Spleen (tissue), 11 donors: ENCODE results near the gene CD164L2. TPM values are rescaled to one million over a fixed set of nuclear protein-coding genes. Genes with fewer than 3 reads are reported as not detected.

Source experiments
- DNase-seq: peaks from one replicate; pipeline ENCODE4 v3.0.0-alpha.2; 2020
- H3K27ac ChIP-seq, 8 donors: fragments of 200-600 bp; sonication (generic) in 7 of 8; 1 replicate in 4 of 8; 2 replicates in 4 of 8; pipeline versions ENCODE4 v1.5.0 to v1.8.0; 2016 to 2021; ENCODE audit warnings: inconsistent platforms in 4 of 8, mild to moderate bottlenecking in 4 of 8, moderate library complexity in 1 of 8
- H3K27me3 ChIP-seq, 7 donors: fragments of 200-600 bp; sonication (generic) in 6 of 7; replicated peaks in 1 of 7; 1 replicate in 4 of 7; 2 replicates in 3 of 7; pipeline versions ENCODE4 v1.5.0 to v1.8.0; 2016 to 2021; ENCODE audit warnings: inconsistent platforms in 3 of 7, mild to moderate bottlenecking in 1 of 7
- H3K36me3 ChIP-seq, 6 donors: fragments of 200-600 bp; sonication (generic) in 5 of 6; 1 replicate in 4 of 6; 2 replicates in 2 of 6; pipeline versions ENCODE4 v1.5.0 to v1.8.0; 2016 to 2021; ENCODE audit warnings: inconsistent platforms in 2 of 6
- H3K4me1 ChIP-seq, 6 donors: fragments of 200-600 bp; sonication (generic) in 5 of 6; 1 replicate in 3 of 6; 2 replicates in 3 of 6; pipeline versions ENCODE4 v1.5.0 to v1.8.0; 2016 to 2021; ENCODE audit warnings: inconsistent platforms in 3 of 6
- H3K4me3 ChIP-seq, 8 donors: fragments of 200-600 bp; sonication (generic) in 7 of 8; 1 replicate in 4 of 8; 2 replicates in 4 of 8; pipeline versions ENCODE4 v1.5.0 to v1.8.0; 2016 to 2021; ENCODE audit warnings: inconsistent platforms in 4 of 8, mild to moderate bottlenecking in 4 of 8, moderate library complexity in 2 of 8
- H3K9me3 ChIP-seq, 8 donors: fragments of 200-600 bp; sonication (generic) in 7 of 8; 1 replicate in 4 of 8; 2 replicates in 4 of 8; pipeline versions ENCODE4 v1.5.0 to v1.8.0; 2016 to 2021; ENCODE audit warnings: inconsistent platforms in 4 of 8
- POLR2A ChIP-seq, 3 donors: fragments of 450-650 bp; IDR thresholded peaks; one replicate each; pipeline ENCODE4 v1.5.1; 2017; ENCODE audit warnings: antibody characterized with exemption in 3 of 3, mild to moderate bottlenecking in 1 of 3
- POLR2AphosphoS5 ChIP-seq, 3 donors: sonication (generic); formaldehyde crosslinking; IDR thresholded peaks; one replicate each; pipeline ENCODE4 v1.5.1; 2017; ENCODE audit warnings: antibody characterized with exemption in 3 of 3
- WGBS, 5 donors: extraction: QIAGEN DNeasy Blood & Tissue Kit in 3 of 5; methylation state at CpG; one replicate each; pipeline versions ENCODE4 v1.1.5 to v1.1.7; 2013 to 2018; 5-methylcytosine and 5-hydroxymethylcytosine counted together
- intact Hi-C: fragments of 100-400 bp; cut with DNase I; formaldehyde crosslinking; loops from one replicate; pipeline ENCODE4 v1.15.0; 2023; ENCODE audit warnings: low total_unique reads
- polyA plus RNA-seq, 3 donors: library from polyadenylated mRNA; stranded (reverse); fragments of 200-250 nt; gene quantifications; one replicate each; pipeline ENCODE4 v1.2.1, GENCODE V29; 2013
- total RNA-seq, 7 donors: library from RNA; depleted of rRNA in 3 of 7; stranded (reverse); fragments of >200 nt in 3 of 7; fragmentation: NEBNext Ultra II Directional in 4 of 7; extraction: Animal tissue kit (Norgen Biotek cat#: 25700) in 4 of 7; gene quantifications; one replicate each; pipeline versions ENCODE4 v1.1.0 to v1.2.1, GENCODE V29; 2016 to 2021
- TF ChIP-seq, protein P1 (sequence below), 11 experiments: fragments of 200-600 bp in 7 of 11; fragments of 450-650 bp in 4 of 11; sonication (generic) in 4 of 11; IDR thresholded peaks in 8 of 11; conservative IDR thresholded peaks in 3 of 11; 1 replicate in 7 of 11; 2 replicates in 4 of 11; pipeline versions ENCODE4 v1.4.0 to v1.8.0; 2016 to 2021; ENCODE audit warnings: antibody characterized with exemption in 11 of 11, inconsistent platforms in 4 of 11, mild to moderate bottlenecking in 1 of 11
- donor health status: healthy with polysubstance abuse.
- donor health status: DM: no; HTN: no; CAD: no; lungs with moderate emphysema.
- donor health status: DM: no; HTN: no; CAD: no.
- donor health status: Bipolar disorder and iron deficiency.
- donor health status: healthy.
- donor health status: DM: no; HTN: no; CAD: no.
- donor health status: DM: yes; HTN: yes; CAD: no.

The CD164L2 gene
- total and polyA plus RNA-seq, 10 donors: 0.06 TPM; not detected in 9

DNA sequence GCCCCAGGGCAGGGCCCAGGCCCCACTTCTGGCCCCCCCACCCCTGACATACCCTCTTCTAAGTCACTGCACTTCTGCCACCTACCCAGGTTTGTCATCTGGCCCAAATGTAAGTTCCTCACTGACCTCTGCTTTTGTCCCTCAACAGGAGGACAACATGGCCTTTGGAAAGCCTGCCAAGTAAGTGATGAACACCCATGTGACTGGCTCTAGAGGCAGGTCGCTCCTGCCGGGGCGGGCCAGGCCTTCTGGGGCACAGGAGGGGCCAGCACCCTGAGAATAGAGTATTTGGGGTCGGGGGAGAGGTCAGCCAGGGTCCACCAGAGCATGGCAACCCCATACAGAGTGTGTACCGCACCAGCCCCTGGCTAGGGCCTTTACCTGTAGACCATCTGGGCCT lies 51.2 kb downstream of the CD164L2 start:
- H3K4me3 ChIP-seq: no peak overlapping the region
- TF ChIP-seq POLR2AphosphoS5 (IDR thresholded peaks at IDR 0.05): no peak
- TF ChIP-seq POLR2A (IDR thresholded peaks at IDR 0.05): no peak
- TF ChIP-seq, protein P1, sequence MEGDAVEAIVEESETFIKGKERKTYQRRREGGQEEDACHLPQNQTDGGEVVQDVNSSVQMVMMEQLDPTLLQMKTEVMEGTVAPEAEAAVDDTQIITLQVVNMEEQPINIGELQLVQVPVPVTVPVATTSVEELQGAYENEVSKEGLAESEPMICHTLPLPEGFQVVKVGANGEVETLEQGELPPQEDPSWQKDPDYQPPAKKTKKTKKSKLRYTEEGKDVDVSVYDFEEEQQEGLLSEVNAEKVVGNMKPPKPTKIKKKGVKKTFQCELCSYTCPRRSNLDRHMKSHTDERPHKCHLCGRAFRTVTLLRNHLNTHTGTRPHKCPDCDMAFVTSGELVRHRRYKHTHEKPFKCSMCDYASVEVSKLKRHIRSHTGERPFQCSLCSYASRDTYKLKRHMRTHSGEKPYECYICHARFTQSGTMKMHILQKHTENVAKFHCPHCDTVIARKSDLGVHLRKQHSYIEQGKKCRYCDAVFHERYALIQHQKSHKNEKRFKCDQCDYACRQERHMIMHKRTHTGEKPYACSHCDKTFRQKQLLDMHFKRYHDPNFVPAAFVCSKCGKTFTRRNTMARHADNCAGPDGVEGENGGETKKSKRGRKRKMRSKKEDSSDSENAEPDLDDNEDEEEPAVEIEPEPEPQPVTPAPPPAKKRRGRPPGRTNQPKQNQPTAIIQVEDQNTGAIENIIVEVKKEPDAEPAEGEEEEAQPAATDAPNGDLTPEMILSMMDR (IDR thresholded peaks at IDR 0.05 in 8 of 11, conservative IDR thresholded peaks at IDR 0.05 in 3 of 11): no peak
- H3K4me1 ChIP-seq: peaks cover 20 to 64% (median 39%) of the 10 kb centered on the region in 6 donors
- H3K27me3 ChIP-seq: no peaks in the 10 kb centered on the region
- H3K27ac ChIP-seq: peak overlapping the region in 4 of 8 donors; percentile 16 to 63 (median 46)
- DNase-seq: peak; percentile 59
- 83 to 93% (median 90%) methylated on average over 2 to 5 of the region's 5 CpGs for WGBS, 5 donors
- H3K9me3 ChIP-seq: no peaks in the 10 kb centered on the region
- intact Hi-C loops: no loop called here
- H3K36me3 ChIP-seq: peaks cover 4 to 100% (median 66%) of the 10 kb centered on the region in 6 donors

DNA sequence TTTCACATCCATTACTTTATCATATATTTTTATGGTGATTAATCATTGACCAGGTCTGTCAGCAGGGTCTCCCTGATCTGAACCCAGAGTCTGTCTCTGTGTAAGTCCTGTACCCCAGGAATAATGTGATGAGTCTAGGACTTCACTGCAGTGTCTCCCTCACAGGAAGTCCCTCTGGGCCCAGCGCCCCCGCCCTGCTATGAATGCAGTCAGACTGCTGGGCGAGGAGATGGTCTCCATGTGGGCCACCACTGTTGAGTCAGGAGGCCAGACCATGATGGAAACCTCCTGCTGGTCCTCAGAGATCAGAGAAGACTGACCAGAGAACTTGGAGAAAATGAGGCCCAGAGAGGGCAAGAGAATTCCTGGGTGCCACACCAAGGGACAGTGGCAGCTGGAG lies 51.7 kb downstream of the CD164L2 start:
- intact Hi-C loops: no loop called here
- Histone ChIP-seq H3K4me1 (peaks cover 21 to 69% (median 42%) of the 10 kb centered on the region in 6 donors), H3K9me3 (no peaks in the 10 kb centered on the region), H3K4me3 (no peak overlapping the region), H3K27me3 (no peaks in the 10 kb centered on the region), H3K27ac (peak overlapping the region in 4 of 8 donors; percentile 16 to 63 (median 46)), H3K36me3 (peaks cover 4 to 100% (median 63%) of the 10 kb centered on the region in 6 donors)
- TF ChIP-seq POLR2AphosphoS5 (IDR thresholded peaks at IDR 0.05) (no peak), POLR2A (IDR thresholded peaks at IDR 0.05) (no peak)
- TF ChIP-seq, protein P1 (IDR thresholded peaks at IDR 0.05 in 8 of 11, conservative IDR thresholded peaks at IDR 0.05 in 3 of 11): no peak
- DNase-seq: peak; percentile 58
- WGBS, 5 donors: 85 to 97% (median 90%) methylated on average over 3 of the region's 3 CpGs

DNA sequence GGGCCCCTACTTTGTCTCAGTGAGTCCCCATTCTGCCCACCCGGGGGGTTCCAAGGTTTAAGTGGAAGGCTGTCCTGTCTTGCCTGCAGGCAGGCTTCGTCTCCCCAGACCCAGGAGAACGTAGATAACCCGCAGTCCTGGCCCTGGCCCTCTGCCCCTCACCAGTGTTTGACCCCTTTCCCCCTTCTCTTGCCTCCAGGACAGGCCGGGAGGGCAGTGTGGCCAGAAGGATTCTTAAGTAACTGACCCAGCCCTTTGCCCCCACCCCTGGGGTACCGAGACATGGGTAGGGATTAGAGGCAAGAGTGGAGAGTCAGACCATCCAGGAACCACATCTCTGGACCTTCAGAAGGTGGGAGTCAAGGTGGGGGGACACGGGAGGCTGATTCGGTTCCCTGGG lies 52.3 kb downstream of the CD164L2 start:
- DNase-seq: peak; percentile 22
- peaks cover 4 to 100% (median 62%) of the 10 kb centered on the region in 6 donors for H3K36me3 ChIP-seq
- intact Hi-C loops: no loop called here

More for the DNA sequence above, 52.3 kb downstream of the CD164L2 start:
- H3K9me3 ChIP-seq: no peaks in the 10 kb centered on the region
- H3K4me3 ChIP-seq: no peak overlapping the region
- no peaks in the 10 kb centered on the region for H3K27me3 ChIP-seq
- WGBS, 5 donors: 86 to 93% (median 87%) methylated on average over 8 of the region's 8 CpGs
- TF ChIP-seq POLR2A (IDR thresholded peaks at IDR 0.05) (no peak), POLR2AphosphoS5 (IDR thresholded peaks at IDR 0.05) (no peak)
- TF ChIP-seq, protein P1 (IDR thresholded peaks at IDR 0.05 in 8 of 11, conservative IDR thresholded peaks at IDR 0.05 in 3 of 11): no peak
- no peak overlapping the region for H3K27ac ChIP-seq
- H3K4me1 ChIP-seq: peaks cover 25 to 76% (median 48%) of the 10 kb centered on the region in 6 donors

Other genes with a start within 250 kb of the CD164L2 start
- gene SLC9A1, start 228.2 kb downstream of the CD164L2 start, total RNA-seq: 10 to 100 TPM; 21.2 to 40.4 (median 35.0) TPM
- gene SLC9A1, start 228.2 kb downstream of the CD164L2 start, polyA plus RNA-seq: 10 to 100 TPM in 1 of 3 donors, 1 to 10 TPM in 2; 6.0 to 14.8 (median 7.7) TPM
- 10 to 100 TPM; 43.4 to 56.5 (median 49.4) TPM for gene WDTC1, start 148.7 kb downstream of the CD164L2 start, total RNA-seq
- gene WDTC1, start 148.7 kb downstream of the CD164L2 start, polyA plus RNA-seq: 10 to 100 TPM in 1 of 3 donors, 1 to 10 TPM in 2; 7.7 to 21.1 (median 8.5) TPM
- gene TMEM222, start 61.2 kb downstream of the CD164L2 start, total RNA-seq: 10 to 100 TPM; 25.4 to 33.2 (median 31.6) TPM
- gene TMEM222, start 61.2 kb downstream of the CD164L2 start, polyA plus RNA-seq: 10 to 100 TPM; 31.4 to 38.9 (median 34.1) TPM
- 10 to 100 TPM; 54.9 to 97.0 (median 63.2) TPM for gene SYTL1, start 41.3 kb downstream of the CD164L2 start, total RNA-seq
- gene SYTL1, start 41.3 kb downstream of the CD164L2 start, polyA plus RNA-seq: 100 to 1,000 TPM; 111 to 208 (median 159) TPM
- 10 to 100 TPM; 20.4 to 55.0 (median 38.0) TPM for gene MAP3K6, start 16.4 kb downstream of the CD164L2 start, total RNA-seq
- gene MAP3K6, start 16.4 kb downstream of the CD164L2 start, polyA plus RNA-seq: 10 to 100 TPM; 20.3 to 31.7 (median 29.6) TPM
- gene FCN3, start 8.5 kb downstream of the CD164L2 start, total RNA-seq: 10 to 100 TPM in 3 of 7 donors, 1 to 10 TPM in 4; 4.4 to 21.7 (median 7.7) TPM
- gene FCN3, start 8.5 kb downstream of the CD164L2 start, polyA plus RNA-seq: 10 to 100 TPM in 2 of 3 donors, 1 to 10 TPM in 1; 3.7 to 14.4 (median 11.7) TPM
- under 1 TPM in 3 of 7 donors, not detected in 4; 0.17 to 0.40 (median 0.28) TPM for gene GPR3, start 9.3 kb upstream of the CD164L2 start, total RNA-seq
- under 1 TPM; 0.05 to 0.15 (median 0.10) TPM for gene GPR3, start 9.3 kb upstream of the CD164L2 start, polyA plus RNA-seq
- 100 to 1,000 TPM in 4 of 7 donors, 10 to 100 TPM in 3; 92.1 to 196 (median 129) TPM for gene WASF2, start 106.8 kb upstream of the CD164L2 start, total RNA-seq
- gene WASF2, start 106.8 kb upstream of the CD164L2 start, polyA plus RNA-seq: 10 to 100 TPM; 17.2 to 36.8 (median 23.5) TPM
- 100 to 1,000 TPM in 1 of 7 donors, 10 to 100 TPM in 6; 35.1 to 104 (median 54.6) TPM for gene AHDC1, start 220.8 kb upstream of the CD164L2 start, total RNA-seq
- gene AHDC1, start 220.8 kb upstream of the CD164L2 start, polyA plus RNA-seq: 10 to 100 TPM in 1 of 3 donors, 1 to 10 TPM in 2; 3.2 to 24.2 (median 4.3) TPM